Calu3 (cell line): ENCODE measurements around the gene DNAH14. TPM values are rescaled to one million over a fixed set of nuclear protein-coding genes. Genes with fewer than 3 reads are reported as not detected.

Experiments
- BruUV-seq: library from RNA; stranded (reverse); fragments of 400-500 nt; replicated peaks from 2 replicates; lab custom pipeline; 2021; lab: Mats Ljungman, UMichigan
- CTCF ChIA-PET: fragments of 300-600 bp; sonication (Branson Sonifier 250); formaldehyde crosslinking; loops from one replicate; lab custom pipeline; 2022; ENCODE audit warnings: antibody characterized with exemption; lab: Charles Lee
- DNase-seq: peaks from one replicate; pipeline ENCODE4 v3.0.0; 2022
- H3K27ac Mint-ChIP-seq: one replicate; pipeline ENCODE4 v1.8.0; 2022; ENCODE audit warnings: mixed read lengths; ENCODE audit not compliant: unreplicated experiment
- H3K27me3 Mint-ChIP-seq: one replicate; pipeline ENCODE4 v1.8.0; 2022; ENCODE audit warnings: mixed read lengths; ENCODE audit not compliant: unreplicated experiment
- H3K36me3 Mint-ChIP-seq: one replicate; pipeline ENCODE4 v1.8.0; 2022; ENCODE audit warnings: mild to moderate bottlenecking, moderate library complexity, mixed read lengths; ENCODE audit not compliant: insufficient read depth, unreplicated experiment
- H3K4me1 Mint-ChIP-seq: one replicate; pipeline ENCODE4 v1.8.0; 2022; ENCODE audit warnings: mild to moderate bottlenecking, low read depth, mixed read lengths; ENCODE audit not compliant: unreplicated experiment
- H3K4me3 Mint-ChIP-seq: one replicate; pipeline ENCODE4 v1.8.0; 2022; ENCODE audit warnings: mild to moderate bottlenecking, low read depth, moderate library complexity, mixed read lengths; ENCODE audit not compliant: unreplicated experiment
- H3K9me3 Mint-ChIP-seq: one replicate; pipeline ENCODE4 v1.8.0; 2022; ENCODE audit warnings: low read depth, mixed read lengths; ENCODE audit not compliant: unreplicated experiment
- CTCF ChIP-seq: fragments of 200-600 bp; IDR thresholded peaks from one replicate; pipeline ENCODE4 v1.8.0; 2022; ENCODE audit warnings: antibody characterized with exemption; ENCODE audit not compliant: unreplicated experiment
- intact Hi-C: fragments of 100-400 bp; cut with micrococcal nuclease; formaldehyde crosslinking; loops from one replicate; pipeline ENCODE4 v1.10.0; 2022; ENCODE audit not compliant: unreplicated experiment
- total RNA-seq: library from RNA; stranded (reverse); gene quantifications from 2 replicates; pipeline ENCODE4 v1.2.3, GENCODE V29; 2022

DNAH14 gene
- total RNA-seq, 1 experiment from 2014 or later, result 66.8 TPM

GRCh38 chr1:225362805-225363204 is 433.3 kb downstream of the DNAH14 start:
- intact Hi-C loops, result no loop called here
- no peaks in the 10 kb centered on the region for H3K36me3 Mint-ChIP-seq
- no peaks in the 10 kb centered on the region for H3K27me3 Mint-ChIP-seq
- H3K4me3 Mint-ChIP-seq, result no peak overlapping the region
- no TSS peak for BruUV-seq
- H3K4me1 Mint-ChIP-seq, result no peaks in the 10 kb centered on the region
- H3K9me3 Mint-ChIP-seq, result no peaks in the 10 kb centered on the region
- H3K27ac Mint-ChIP-seq, result no peak overlapping the region
- CTCF ChIA-PET, result interaction anchor here (0.9 kb wide), 1 partner anchor 16 kb away, joined by 3 read pairs; no protein-coding TSS in a partner anchor
- DNase-seq, result no peak
- TF ChIP-seq CTCF, result no peak

- Mint-ChIP-seq H3K4me3 (no peak overlapping the region), H3K9me3 (no peaks in the 10 kb centered on the region), H3K27ac (no peak overlapping the region), H3K27me3 (no peaks in the 10 kb centered on the region), H3K36me3 (no peaks in the 10 kb centered on the region), H3K4me1 (no peaks in the 10 kb centered on the region)
- DNase-seq, result no peak
- BruUV-seq, result no TSS peak
- TF ChIP-seq CTCF, result no peak
- CTCF ChIA-PET, result no interaction called here
- intact Hi-C loops, result no loop called here
These were observed 435.0 kb downstream of the DNAH14 start for GRCh38 chr1:225364439-225364838.

- Mint-ChIP-seq H3K4me3 (no peak overlapping the region), H3K27me3 (no peaks in the 10 kb centered on the region), H3K4me1 (no peaks in the 10 kb centered on the region), H3K9me3 (no peaks in the 10 kb centered on the region), H3K27ac (no peak overlapping the region), H3K36me3 (no peaks in the 10 kb centered on the region)
- intact Hi-C loops, result no loop called here
- BruUV-seq, result no TSS peak
- CTCF ChIA-PET, result interaction anchor here (0.6 kb wide), 1 partner anchor 55 kb away, joined by 3 read pairs; no protein-coding TSS in a partner anchor
- TF ChIP-seq CTCF, result no peak
- no peak for DNase-seq
These were observed 436.5 kb downstream of the DNAH14 start for GRCh38 chr1:225366018-225366417.

- BruUV-seq, result no TSS peak
- Mint-ChIP-seq H3K27me3 (no peaks in the 10 kb centered on the region), H3K4me3 (no peak overlapping the region), H3K4me1 (no peaks in the 10 kb centered on the region), H3K36me3 (no peaks in the 10 kb centered on the region), H3K27ac (no peak overlapping the region), H3K9me3 (no peaks in the 10 kb centered on the region)
- CTCF ChIA-PET, result interaction anchor here (0.6 kb wide), 1 partner anchor 55 kb away, joined by 3 read pairs; no protein-coding TSS in a partner anchor
- no peak for TF ChIP-seq CTCF
- intact Hi-C loops, result no loop called here
- no peak for DNase-seq
These were observed 437.1 kb downstream of the DNAH14 start for GRCh38 chr1:225366552-225366951.
